ENCODE results near the gene VEGFC.

GRCh38 chr4:176635372-176636261, 157.1 kb downstream of the VEGFC start:
- TF ChIP-seq CTCF (IDR thresholded peaks at IDR 0.05) (no peak), EZH2 (IDR thresholded peaks at IDR 0.05; ENCODE audit: borderline replicate concordance, insufficient read depth, low read depth, low read length, poor library complexity, severe bottlenecking) (no peak)

Measured in B cell (primary cell).